ENCODE measurements around the gene DRICH1. TPM values are rescaled to one million over a fixed set of nuclear protein-coding genes. Genes with fewer than 3 reads are reported as not detected.

DRICH1 gene
- total and polyA plus RNA-seq, 2 of the 8 experiments (the other 6 are each of a cell fraction or from before 2014, with no cell fraction given): 0.21 to 0.28 TPM

GRCh38 chr22:23651676-23652075 lies 19.6 kb upstream of the DRICH1 start (continued):
- TF ChIP-seq CHD7 (IDR thresholded peaks at IDR 0.05; ENCODE audit: insufficient replicate concordance, low read length): no peak

All from H1 (cell line).